Glutamatergic neuron (in vitro differentiated cells): ENCODE measurements around the gene RALGAPB. TPM values are rescaled to one million over a fixed set of nuclear protein-coding genes. Genes with fewer than 3 reads are reported as not detected.

Experiments used
- DNase-seq: peaks from one replicate; pipeline ENCODE4 v3.0.0; 2022
- H3K27ac Mint-ChIP-seq: one replicate; pipeline ENCODE4 v1.8.0; 2020; ENCODE audit warnings: mild to moderate bottlenecking, mixed read lengths, inconsistent platforms; ENCODE audit not compliant: unreplicated experiment
- H3K27me3 Mint-ChIP-seq: one replicate; pipeline ENCODE4 v1.8.0; 2020; ENCODE audit warnings: mild to moderate bottlenecking, moderate library complexity, mixed read lengths, inconsistent platforms; ENCODE audit not compliant: unreplicated experiment
- H3K36me3 Mint-ChIP-seq: one replicate; pipeline ENCODE4 v1.8.0; 2020; ENCODE audit warnings: mild to moderate bottlenecking, mixed read lengths, inconsistent platforms; ENCODE audit not compliant: unreplicated experiment
- H3K4me1 Mint-ChIP-seq: one replicate; pipeline ENCODE4 v1.8.0; 2020; ENCODE audit warnings: mild to moderate bottlenecking, low read depth, mixed read lengths, inconsistent platforms; ENCODE audit not compliant: unreplicated experiment
- H3K4me3 Mint-ChIP-seq: one replicate; pipeline ENCODE4 v1.8.0; 2020; ENCODE audit warnings: mild to moderate bottlenecking, mixed read lengths, inconsistent platforms; ENCODE audit not compliant: unreplicated experiment
- H3K9me3 Mint-ChIP-seq: one replicate; pipeline ENCODE4 v1.8.0; 2020; ENCODE audit warnings: mild to moderate bottlenecking, moderate library complexity, mixed read lengths, inconsistent platforms; ENCODE audit not compliant: unreplicated experiment
- CTCF ChIP-seq: fragments of 200-600 bp; sonication (generic); IDR thresholded peaks from one replicate; pipeline ENCODE4 v1.5.0; 2021; ENCODE audit not compliant: partially characterized antibody, unreplicated experiment
- total RNA-seq: library from RNA; stranded (reverse); fragmentation: NEBNext Ultra II Directional; extraction: Animal tissue kit (Norgen Biotek cat#: 25700); gene quantifications from one replicate; pipeline ENCODE4 v1.2.1, GENCODE V29; 2021; ENCODE audit not compliant: unreplicated experiment

The RALGAPB gene
- total RNA-seq, 1 donor from 2014 or later, result 54.6 TPM

- no peak for DNase-seq
- Mint-ChIP-seq H3K36me3 (peaks cover 11% of the 10 kb centered on the region), H3K4me3 (peak overlapping the region; percentile 78), H3K27me3 (peaks cover 4% of the 10 kb centered on the region), H3K4me1 (peaks cover 5% of the 10 kb centered on the region), H3K9me3 (peaks cover 2% of the 10 kb centered on the region), H3K27ac (peak overlapping the region; percentile 46)
- no peak for TF ChIP-seq CTCF
Observed at GRCh38 chr20:38447931-38448675, 24.5 kb upstream of the RALGAPB start.

- peaks cover 13% of the 10 kb centered on the region for H3K36me3 Mint-ChIP-seq
- no peak for DNase-seq
- TF ChIP-seq CTCF, result no peak
- H3K4me3 Mint-ChIP-seq, result no peak overlapping the region
- H3K27me3 Mint-ChIP-seq, result peaks cover 6% of the 10 kb centered on the region
- no peak overlapping the region for H3K27ac Mint-ChIP-seq
- peaks cover 2% of the 10 kb centered on the region for H3K9me3 Mint-ChIP-seq
- peaks cover 5% of the 10 kb centered on the region for H3K4me1 Mint-ChIP-seq
Observed at GRCh38 chr20:38449046-38449445, 23.6 kb upstream of the RALGAPB start.

- no peak for TF ChIP-seq CTCF
- Mint-ChIP-seq H3K9me3 (peaks cover 2% of the 10 kb centered on the region), H3K27me3 (peaks cover 6% of the 10 kb centered on the region), H3K36me3 (peaks cover 13% of the 10 kb centered on the region), H3K27ac (no peak overlapping the region), H3K4me3 (no peak overlapping the region), H3K4me1 (peaks cover 5% of the 10 kb centered on the region)
- DNase-seq, result no peak
Observed at GRCh38 chr20:38450412-38450975, 22.1 kb upstream of the RALGAPB start.

- Mint-ChIP-seq H3K27ac (peak overlapping the region; percentile 52), H3K27me3 (peaks cover 10% of the 10 kb centered on the region), H3K36me3 (peaks cover 13% of the 10 kb centered on the region), H3K4me1 (no peaks in the 10 kb centered on the region), H3K9me3 (no peaks in the 10 kb centered on the region), H3K4me3 (no peak overlapping the region)
- DNase-seq, result no peak
- no peak for TF ChIP-seq CTCF
Observed at GRCh38 chr20:38452880-38453624, 19.6 kb upstream of the RALGAPB start.
